Immature natural killer cell (primary cell): ENCODE measurements around the gene JUND. TPM values are rescaled to one million over a fixed set of nuclear protein-coding genes. Genes with fewer than 3 reads are reported as not detected.

Experiments used
- DNase-seq, 3 donors: peaks; one replicate each; pipeline ENCODE4 v3.0.0; 2022; ENCODE audit warnings: mixed read lengths in 1 of 3
- H3K27ac Mint-ChIP-seq, 6 donors: one replicate each; pipeline ENCODE4 v1.8.0; 2020; ENCODE audit warnings: mixed read lengths in 6 of 6, mild to moderate bottlenecking in 5 of 6, inconsistent platforms in 4 of 6, moderate library complexity in 3 of 6
- H3K27me3 Mint-ChIP-seq, 3 donors: one replicate each; pipeline ENCODE4 v1.8.0; 2020 to 2021; ENCODE audit warnings: low read depth in 3 of 3, mild to moderate bottlenecking in 3 of 3, mixed read lengths in 3 of 3, moderate library complexity in 3 of 3, inconsistent platforms in 1 of 3
- H3K36me3 Mint-ChIP-seq, 3 donors: one replicate each; pipeline ENCODE4 v1.8.0; 2020; ENCODE audit warnings: mixed read lengths in 3 of 3, inconsistent platforms in 2 of 3, mild to moderate bottlenecking in 2 of 3
- H3K4me1 Mint-ChIP-seq, 2 donors: one replicate each; pipeline ENCODE4 v1.8.0; 2020; ENCODE audit warnings: inconsistent platforms in 2 of 2, mild to moderate bottlenecking in 2 of 2, mixed read lengths in 2 of 2, moderate library complexity in 1 of 2
- H3K4me3 Mint-ChIP-seq, 5 donors: one replicate each; pipeline ENCODE4 v1.8.0; 2020; ENCODE audit warnings: mild to moderate bottlenecking in 5 of 5, mixed read lengths in 5 of 5, inconsistent platforms in 3 of 5, moderate library complexity in 3 of 5
- H3K9me3 Mint-ChIP-seq, 6 donors: one replicate each; pipeline ENCODE4 v1.8.0; 2020; ENCODE audit warnings: mild to moderate bottlenecking in 6 of 6, mixed read lengths in 6 of 6, inconsistent platforms in 4 of 6, moderate library complexity in 3 of 6
- polyA plus RNA-seq, 3 donors: library from polyadenylated mRNA; unstranded; fragments of 300-500 nt; fragmentation: Illumina TruSeq; gene quantifications; one replicate each; pipeline ENCODE4 v1.2.3, GENCODE V29; 2021

The JUND gene
- polyA plus RNA-seq, 3 donors from 2014 or later: 15.0 to 71.8 (median 54.7) TPM

GRCh38 chr19:18292462-18292809, 11.0 kb upstream of the JUND start:
- no peaks in the 10 kb centered on the region for H3K36me3 Mint-ChIP-seq
- H3K27ac Mint-ChIP-seq: peak overlapping the region; percentile 93 to 99 (median 98)
- H3K27me3 Mint-ChIP-seq: peaks cover 22 to 29% (median 29%) of the 10 kb centered on the region in 3 donors
- no peak for DNase-seq
- peak overlapping the region; percentile 80 to 87 (median 84) for H3K4me3 Mint-ChIP-seq
- no peaks in the 10 kb centered on the region for H3K9me3 Mint-ChIP-seq
- H3K4me1 Mint-ChIP-seq: peaks cover 46 to 59% of the 10 kb centered on the region in 2 donors

- H3K4me3 Mint-ChIP-seq: peak overlapping the region; percentile 80 to 87 (median 84)
- peaks cover 22 to 29% (median 29%) of the 10 kb centered on the region in 3 donors for H3K27me3 Mint-ChIP-seq
- peaks cover 47 to 60% of the 10 kb centered on the region in 2 donors for H3K4me1 Mint-ChIP-seq
- DNase-seq: peak; percentile 86 to 89 (median 89)
- H3K36me3 Mint-ChIP-seq: no peaks in the 10 kb centered on the region
- no peaks in the 10 kb centered on the region for H3K9me3 Mint-ChIP-seq
- peak overlapping the region; percentile 93 to 99 (median 98) for H3K27ac Mint-ChIP-seq
Measured at GRCh38 chr19:18291590-18292461, 10.4 kb upstream of the JUND start.

- Mint-ChIP-seq H3K4me1 (peaks cover 55 to 66% of the 10 kb centered on the region in 2 donors), H3K36me3 (no peaks in the 10 kb centered on the region), H3K9me3 (no peaks in the 10 kb centered on the region), H3K27me3 (peaks cover 22 to 29% (median 29%) of the 10 kb centered on the region in 3 donors), H3K27ac (peak overlapping the region; percentile 93 to 99 (median 98)), H3K4me3 (peak overlapping the region; percentile 80 to 87 (median 84))
- DNase-seq: no peak
Measured at GRCh38 chr19:18291019-18291524, 9.7 kb upstream of the JUND start.

GRCh38 chr19:18290302-18291018, 9.0 kb upstream of the JUND start:
- Mint-ChIP-seq H3K4me3 (peak overlapping the region; percentile 80 to 87 (median 84)), H3K36me3 (no peaks in the 10 kb centered on the region), H3K27ac (peak overlapping the region; percentile 93 to 99 (median 98)), H3K9me3 (no peaks in the 10 kb centered on the region), H3K4me1 (peaks cover 61 to 68% of the 10 kb centered on the region in 2 donors), H3K27me3 (peaks cover 21 to 29% (median 29%) of the 10 kb centered on the region in 3 donors)
- DNase-seq: peak; percentile 90 to 92 (median 92)

DNA sequence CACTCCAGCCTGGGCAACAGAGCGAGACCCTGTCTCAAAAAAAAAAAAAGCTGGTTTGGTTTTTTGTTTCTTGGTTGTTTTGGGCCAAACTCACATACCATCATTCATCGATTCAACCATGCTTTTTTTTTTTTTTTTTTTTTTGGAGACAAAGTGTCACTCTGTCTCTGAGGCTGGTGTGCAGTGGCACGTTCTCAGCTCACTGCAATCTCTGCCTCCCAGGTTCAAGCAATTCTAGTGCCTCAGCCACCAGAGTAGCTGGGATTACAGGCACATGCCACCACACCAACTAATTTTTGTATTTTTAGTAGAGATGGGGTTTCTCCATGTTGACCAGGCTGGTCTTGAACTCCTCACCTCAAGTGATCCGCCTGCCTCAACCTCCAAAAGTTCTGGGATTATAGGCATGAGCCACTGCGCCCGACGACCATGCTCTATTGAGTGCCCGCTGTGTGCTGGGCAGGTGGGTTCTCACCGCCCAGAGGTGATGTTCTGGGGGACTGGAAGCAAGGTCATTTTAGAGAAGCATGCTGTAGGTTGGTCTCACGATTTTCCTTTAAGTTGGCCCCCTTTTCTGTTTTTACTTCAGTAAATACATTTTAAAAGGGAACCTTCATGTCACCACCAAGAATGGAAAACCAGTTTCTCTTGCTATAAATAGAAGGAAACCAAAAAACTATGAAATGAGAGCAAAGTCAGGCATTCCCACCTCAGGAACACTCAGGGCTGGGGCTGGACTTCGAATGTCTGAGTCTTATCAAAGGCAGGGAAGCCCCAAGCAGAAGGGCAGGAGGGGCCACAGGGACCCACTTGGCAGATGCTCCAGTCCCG, 8.3 kb upstream of the JUND start:
- Mint-ChIP-seq H3K4me3 (peak overlapping the region; percentile 47 to 87 (median 84)), H3K27me3 (peaks cover 19 to 29% (median 28%) of the 10 kb centered on the region in 3 donors), H3K27ac (peak overlapping the region; percentile 93 to 99 (median 98)), H3K36me3 (no peaks in the 10 kb centered on the region), H3K4me1 (peaks cover 66 to 70% of the 10 kb centered on the region in 2 donors), H3K9me3 (no peaks in the 10 kb centered on the region)
- no peak for DNase-seq

DNA sequence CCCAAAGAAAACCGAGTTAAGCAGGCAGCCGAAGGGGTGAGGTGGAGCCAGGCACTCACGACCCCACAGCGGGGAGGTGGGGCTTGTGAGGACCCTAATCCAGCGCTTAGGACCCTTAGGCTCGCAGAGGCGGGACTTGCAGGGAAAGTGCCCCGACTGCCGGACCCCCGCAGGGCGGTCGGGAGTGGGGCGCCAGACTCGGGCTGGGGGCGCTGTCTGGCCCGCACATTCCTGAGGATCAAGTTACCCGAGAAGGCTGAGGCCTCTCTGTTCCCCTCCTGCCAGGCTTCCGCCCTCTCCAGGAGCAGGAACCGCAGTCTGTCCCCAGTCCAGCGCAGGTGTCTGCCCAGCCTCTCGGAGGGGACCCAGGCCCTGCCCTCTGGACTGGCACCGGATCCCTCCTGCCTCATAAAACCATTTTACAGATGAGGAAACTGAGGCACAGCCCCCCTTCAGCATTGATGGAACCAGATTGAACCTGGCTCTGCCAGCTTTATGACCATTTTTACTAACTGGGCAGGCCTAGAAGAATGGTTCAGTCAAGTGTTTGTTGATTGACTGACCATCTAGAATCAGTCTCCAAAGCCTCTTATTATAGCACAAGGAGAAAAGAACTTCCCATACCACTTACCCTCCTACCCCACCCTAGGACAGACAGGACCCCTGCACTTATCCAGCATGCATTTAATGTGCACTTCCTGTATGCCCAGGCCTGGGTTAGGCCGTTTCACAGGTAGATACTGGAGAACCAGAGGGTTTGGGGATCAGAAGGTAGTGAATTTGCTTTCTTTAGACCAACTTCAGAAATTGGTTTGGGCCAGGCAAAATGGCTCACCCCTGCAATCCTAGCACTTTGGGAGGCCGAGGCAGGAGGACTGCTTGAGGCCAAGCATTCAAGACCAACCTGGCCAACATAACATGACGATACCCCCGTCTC, 6.7 kb upstream of the JUND start:
- H3K9me3 Mint-ChIP-seq: no peaks in the 10 kb centered on the region
- peaks cover 17 to 23% (median 23%) of the 10 kb centered on the region in 3 donors for H3K27me3 Mint-ChIP-seq
- peaks cover 55 to 58% of the 10 kb centered on the region in 2 donors for H3K4me1 Mint-ChIP-seq
- peak overlapping the region in 5 of 6 donors; percentile 70 to 99 (median 93) for H3K27ac Mint-ChIP-seq
- H3K36me3 Mint-ChIP-seq: no peaks in the 10 kb centered on the region
- no peak for DNase-seq
- H3K4me3 Mint-ChIP-seq: peak overlapping the region in 1 of 5 donors; percentile 40

DNA sequence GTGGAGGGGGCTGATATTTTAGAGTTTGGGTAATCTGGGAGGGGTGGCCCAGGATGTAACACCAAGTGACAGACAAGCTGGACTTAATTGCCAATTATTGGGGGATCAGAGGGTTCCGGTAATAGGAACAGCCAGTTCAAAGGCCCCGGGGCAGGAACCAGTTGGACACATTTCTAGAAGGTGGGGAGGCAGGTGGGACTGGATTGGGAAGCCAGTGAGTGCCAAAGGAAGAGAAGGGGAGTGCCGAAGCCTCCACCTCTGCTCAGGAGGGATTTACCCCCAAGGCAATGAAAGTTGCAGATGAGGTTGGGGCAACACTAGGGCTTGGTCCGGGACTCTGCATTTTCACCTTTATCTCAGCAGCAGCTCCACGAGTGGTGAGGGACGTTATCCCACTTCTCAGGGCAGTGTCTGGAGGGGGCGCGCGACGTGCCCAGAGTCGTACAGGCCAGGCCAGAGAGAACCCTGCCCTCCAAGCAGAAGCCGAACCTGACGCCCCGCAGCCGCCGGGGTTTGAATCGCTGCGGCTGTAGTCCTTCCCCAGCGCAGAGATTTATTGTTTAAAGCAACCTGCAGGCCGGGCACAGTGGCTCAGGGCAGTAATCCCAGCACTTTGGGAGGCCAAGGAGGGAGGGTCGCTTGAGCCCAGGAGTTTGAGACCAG, 5.7 kb upstream of the JUND start:
- Mint-ChIP-seq H3K4me3 (no peak overlapping the region), H3K9me3 (no peaks in the 10 kb centered on the region), H3K4me1 (peaks cover 59 to 61% of the 10 kb centered on the region in 2 donors), H3K27ac (peak overlapping the region in 4 of 6 donors; percentile 65 to 93 (median 78)), H3K27me3 (peaks cover 16 to 31% (median 30%) of the 10 kb centered on the region in 3 donors), H3K36me3 (no peaks in the 10 kb centered on the region)
- DNase-seq: no peak

- H3K27me3 Mint-ChIP-seq: peaks cover 19 to 29% (median 25%) of the 10 kb centered on the region in 3 donors
- peak overlapping the region; percentile 83 to 91 (median 88) for H3K27ac Mint-ChIP-seq
- H3K4me1 Mint-ChIP-seq: peaks cover 41% of the 10 kb centered on the region in 2 donors
- H3K9me3 Mint-ChIP-seq: peaks cover 0 to 2% (median 0%) of the 10 kb centered on the region in 6 donors
- H3K36me3 Mint-ChIP-seq: peaks cover 0 to under 1% (median 0%) of the 10 kb centered on the region in 3 donors
- DNase-seq: no peak
- peak overlapping the region in 4 of 5 donors; percentile 31 to 60 (median 36) for H3K4me3 Mint-ChIP-seq
Measured at GRCh38 chr19:18284712-18285360, 3.4 kb upstream of the JUND start.

DNA sequence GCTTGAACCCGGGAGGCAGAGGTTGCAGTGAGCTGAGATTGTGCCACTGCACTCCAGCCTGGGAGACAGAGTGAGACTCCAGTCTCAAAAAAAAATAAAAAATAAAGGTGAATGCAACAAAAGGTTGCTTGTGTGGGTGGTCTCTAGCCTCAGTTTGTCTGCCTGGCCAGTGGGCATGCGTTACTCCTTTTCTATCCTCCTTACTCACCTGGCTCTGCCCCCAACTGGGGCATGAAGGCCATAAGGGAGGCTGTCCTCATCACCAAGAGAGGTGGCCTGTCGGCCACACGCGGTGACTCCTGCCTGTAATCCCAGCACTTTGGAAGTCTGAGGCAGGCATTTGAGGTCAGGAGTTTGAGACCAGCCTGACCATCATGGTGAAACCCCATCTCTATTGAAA, 1.9 kb upstream of the JUND start:
- peaks cover 0 to 2% (median 0%) of the 10 kb centered on the region in 6 donors for H3K9me3 Mint-ChIP-seq
- H3K4me1 Mint-ChIP-seq: peaks cover 45 to 51% of the 10 kb centered on the region in 2 donors
- H3K27me3 Mint-ChIP-seq: peaks cover 32 to 42% (median 38%) of the 10 kb centered on the region in 3 donors
- peak overlapping the region; percentile 33 to 90 (median 52) for H3K4me3 Mint-ChIP-seq
- H3K27ac Mint-ChIP-seq: peak overlapping the region; percentile 65 to 96 (median 94)
- no peak for DNase-seq
- H3K36me3 Mint-ChIP-seq: peaks cover 0 to 6% (median 4%) of the 10 kb centered on the region in 3 donors

- Mint-ChIP-seq H3K27ac (peak overlapping the region; percentile 91 to 100 (median 96)), H3K27me3 (peaks cover 38 to 48% (median 44%) of the 10 kb centered on the region in 3 donors), H3K36me3 (peaks cover 0 to 6% (median 4%) of the 10 kb centered on the region in 3 donors), H3K4me3 (peak overlapping the region; percentile 84 to 90 (median 87)), H3K4me1 (peaks cover 47 to 57% of the 10 kb centered on the region in 2 donors), H3K9me3 (peaks cover 0 to 2% (median 0%) of the 10 kb centered on the region in 6 donors)
- DNase-seq: no peak
Measured at GRCh38 chr19:18282788-18283141, 1.3 kb upstream of the JUND start.

DNA sequence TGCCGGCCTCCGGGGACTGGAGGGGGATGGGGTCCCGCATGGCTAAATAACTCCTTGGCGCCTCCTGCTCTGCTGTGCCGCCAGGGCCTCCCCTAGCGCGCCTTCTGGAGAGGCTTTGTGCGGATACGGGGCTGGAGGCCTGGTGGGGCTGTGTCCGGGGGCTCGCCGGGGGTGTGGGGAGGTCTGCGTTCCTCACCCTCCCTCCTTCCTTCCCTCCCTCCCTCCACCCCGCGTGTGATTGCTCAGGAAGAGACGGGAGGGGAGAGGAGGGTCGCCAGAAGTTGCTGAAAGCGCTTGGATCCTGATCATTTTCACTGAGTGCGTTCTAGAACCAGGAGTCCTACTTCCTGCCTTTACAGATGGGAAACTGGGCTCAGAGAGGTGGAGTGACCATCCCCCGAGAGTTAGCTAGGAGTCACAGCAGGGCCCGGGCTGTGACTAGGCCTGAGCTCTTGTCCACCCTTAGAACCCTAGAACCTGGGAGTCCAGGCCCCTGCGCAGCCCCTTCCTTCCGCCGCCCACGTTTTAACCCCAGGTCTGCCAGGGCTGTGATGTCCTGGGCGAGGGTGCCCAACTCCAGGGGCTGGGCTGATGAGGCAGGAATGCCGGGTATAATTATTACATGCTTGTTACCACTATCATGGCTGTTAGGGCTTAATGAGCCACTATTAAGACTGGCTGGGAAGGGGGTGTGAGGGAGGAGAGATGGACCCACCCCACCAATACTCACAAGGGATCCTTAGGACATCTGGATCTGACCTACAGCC, 782 bp upstream of the JUND start:
- H3K36me3 Mint-ChIP-seq: peaks cover 0 to 6% (median 4%) of the 10 kb centered on the region in 3 donors
- peak overlapping the region; percentile 91 to 100 (median 96) for H3K27ac Mint-ChIP-seq
- H3K27me3 Mint-ChIP-seq: peaks cover 44 to 54% (median 50%) of the 10 kb centered on the region in 3 donors
- peaks cover 51 to 60% of the 10 kb centered on the region in 2 donors for H3K4me1 Mint-ChIP-seq
- H3K9me3 Mint-ChIP-seq: peaks cover 0 to 2% (median 0%) of the 10 kb centered on the region in 6 donors
- no peak for DNase-seq
- peak overlapping the region; percentile 84 to 90 (median 87) for H3K4me3 Mint-ChIP-seq
